HepG2 (cell line): ENCODE measurements around the gene PRR29. TPM values are rescaled to one million over a fixed set of nuclear protein-coding genes. Genes with fewer than 3 reads are reported as not detected.

Experiments used
- HNF4G ChIP-seq, 2 experiments: sonication (generic) in 1 of 2; formaldehyde crosslinking in 1 of 2; IDR thresholded peaks; 2 replicates each; pipeline versions ENCODE4 v1.4.0 to v1.6.1; 2011 to 2020; ENCODE audit warnings: borderline replicate concordance in 2 of 2, low read depth in 2 of 2, mild to moderate bottlenecking in 2 of 2, low read length in 1 of 2, missing genetic modification reagents in 1 of 2, moderate library complexity in 1 of 2
- NFIB ChIP-seq: sonication (generic); formaldehyde crosslinking; IDR thresholded peaks from 2 replicates; pipeline ENCODE4 v1.9.0; 2021; ENCODE audit warnings: missing genetic modification reagents, mild to moderate bottlenecking, borderline replicate concordance
- RCOR2 ChIP-seq: IDR thresholded peaks from 2 replicates; pipeline ENCODE4 v1.6.1; 2016; ENCODE audit warnings: missing biosample characterization, missing genetic modification reagents
- TBX2 ChIP-seq: sonication (generic); formaldehyde crosslinking; IDR thresholded peaks from 2 replicates; pipeline ENCODE4 v1.5.0; 2020; ENCODE audit warnings: missing genetic modification reagents, mild to moderate bottlenecking, borderline replicate concordance
- TFDP2 ChIP-seq: sonication (generic); formaldehyde crosslinking; IDR thresholded peaks from 2 replicates; pipeline ENCODE4 v1.4.0; 2020; ENCODE audit warnings: missing genetic modification reagents
- ZBTB26 ChIP-seq: IDR thresholded peaks from 2 replicates; pipeline ENCODE4 v1.6.1; 2016; ENCODE audit warnings: missing compliant biosample characterization, missing genetic modification reagents, borderline replicate concordance
- ZUFSP ChIP-seq: sonication (generic); formaldehyde crosslinking; IDR thresholded peaks from 2 replicates; pipeline ENCODE4 v1.9.0; 2021; ENCODE audit warnings: missing genetic modification reagents, mild to moderate bottlenecking, borderline replicate concordance
- polyA plus RNA-seq, 8 experiments: library from polyadenylated mRNA; depleted of rRNA in 3 of 8; stranded (reverse) in 7 of 8; unstranded in 1 of 8; fragments of >200 nt; fragmentation: Illumina TruSeq in 4 of 8; extraction: Trizol in 4 of 8; gene quantifications; 2 replicates each; pipeline versions ENCODE4 v1.2.1 to v1.2.3, GENCODE V29; 2011 to 2016; ENCODE audit warnings: low read depth in 4 of 8, missing spikeins in 1 of 8, mixed read lengths in 1 of 8; ENCODE audit not compliant: insufficient read depth in 1 of 8
- total RNA-seq, 5 experiments: library from RNA; depleted of rRNA; stranded (reverse); fragments of >200 nt; fragmentation: Illumina TruSeq; extraction: Trizol; gene quantifications; 2 replicates each; pipeline ENCODE4 v1.2.3, GENCODE V29; 2016; ENCODE audit warnings: low read depth in 1 of 5

PRR29 gene
- total and polyA plus RNA-seq, 2 of the 13 experiments (the other 11 are each of a cell fraction or from before 2014, with no cell fraction given) = 0.07 to 0.20 TPM

GRCh38 chr17:64024781-64025731 lies 26.9 kb downstream of the PRR29 start (continued):
- TF ChIP-seq ZUFSP (CRISPR knock-in tag) (no peak), TFDP2 (CRISPR knock-in tag) (0 out of 2 replicates have a peak, but pooled peaks have one; percentile 9), RCOR2 (CRISPR knock-in tag) (0 out of 2 replicates have a peak, but pooled peaks have one; percentile 59), ZBTB26 (CRISPR knock-in tag) (peak; percentile 37; the same call in 1 of the 2 replicates), NFIB (CRISPR knock-in tag) (peak; percentile 59; the same call in 1 of the 2 replicates), HNF4G (IDR thresholded peaks at IDR 0.05; ENCODE audit: borderline replicate concordance, low read depth, low read length) (no peak), HNF4G (CRISPR knock-in tag; IDR thresholded peaks at IDR 0.05; ENCODE audit: borderline replicate concordance, low read depth) (0 out of 2 replicates have a peak, but pooled peaks have one; percentile 11), TBX2 (CRISPR knock-in tag) (0 out of 2 replicates have a peak, but pooled peaks have one; percentile 4)
